Astrocyte of the spinal cord (primary cell): ENCODE results near the gene SPX.

Source experiments
- DNase-seq: peaks from one replicate; pipeline ENCODE4 v3.0.0; 2011; ENCODE audit warnings: low read depth, low spot score
- H3K4me3 ChIP-seq: 2 replicates; pipeline ENCODE4 v1.5.1; 2011; ENCODE audit warnings: low read depth, mild to moderate bottlenecking, low read length, moderate library complexity
- CTCF ChIP-seq: IDR thresholded peaks from 2 replicates; pipeline ENCODE4 v1.5.1; 2012; ENCODE audit warnings: low read depth, mild to moderate bottlenecking, low read length, inconsistent platforms
- in situ Hi-C: cut with HindIII; loops from 2 replicates; pipeline ENCODE4 v1.10.0; 2017; ENCODE audit warnings: low sequenced_read_pairs

Gene SPX

GRCh38 chr12:21552635-21553328 lies 26.7 kb downstream of the SPX start:
- no peak overlapping the region for H3K4me3 ChIP-seq
- in situ Hi-C loops: no loop called here
- TF ChIP-seq CTCF: no peak
- DNase-seq: no peak

- in situ Hi-C loops: no loop called here
- DNase-seq: no peak
- TF ChIP-seq CTCF: no peak
- no peak overlapping the region for H3K4me3 ChIP-seq
Observed at GRCh38 chr12:21553329-21553675, 27.2 kb downstream of the SPX start.

GRCh38 chr12:21558100-21558679 lies 32.1 kb downstream of the SPX start:
- in situ Hi-C loops: no loop called here
- no peak for TF ChIP-seq CTCF
- no peak for DNase-seq
- H3K4me3 ChIP-seq: no peak overlapping the region

GRCh38 chr12:21559855-21560569 lies 33.9 kb downstream of the SPX start:
- H3K4me3 ChIP-seq: no peak overlapping the region
- peak; percentile 5 for DNase-seq
- TF ChIP-seq CTCF: no peak
- in situ Hi-C loops: no loop called here

- in situ Hi-C loops: no loop called here
- TF ChIP-seq CTCF: no peak
- H3K4me3 ChIP-seq: no peak overlapping the region
- DNase-seq: no peak
Observed at GRCh38 chr12:21561158-21561557, 35.1 kb downstream of the SPX start.

- no peak overlapping the region for H3K4me3 ChIP-seq
- DNase-seq: no peak
- TF ChIP-seq CTCF: no peak
- in situ Hi-C loops: no loop called here
Observed at GRCh38 chr12:21562859-21563258, 36.8 kb downstream of the SPX start.
